HG02852 (cell line): Measurements from ENCODE around the gene KLHDC3.

Experiments
- ATAC-seq: cut with Tn5 transposase; IDR thresholded peaks from one replicate; pipeline ENCODE4 v1.9.1; 2021; ENCODE audit warnings: mild to moderate bottlenecking, moderate library complexity; ENCODE audit not compliant: unreplicated experiment

KLHDC3 gene

GRCh38 chr6:43013843-43014433 is at the start of gene KLHDC3, which contains the start of gene MEA1:
Gene KLHDC3 (plus strand): TSS chr6:43014249. CDS start chr6:43017193, 2,944 bp downstream.
Gene MEA1 (minus strand): TSS chr6:43013946. CDS start chr6:43013813, 133 bp downstream.
- ATAC-seq: peak; percentile 94

GRCh38 chr6:42966571-42966970 is 47.5 kb upstream of the KLHDC3 start:
- no peak for ATAC-seq

GRCh38 chr6:42967228-42967627 is 46.8 kb upstream of the KLHDC3 start:
- no peak for ATAC-seq

- ATAC-seq: no peak
These were observed 45.8 kb upstream of the KLHDC3 start for GRCh38 chr6:42968126-42968701.

- ATAC-seq: no peak
These were observed 45.3 kb upstream of the KLHDC3 start for GRCh38 chr6:42968783-42969182.

- no peak for ATAC-seq
These were observed 44.6 kb upstream of the KLHDC3 start for GRCh38 chr6:42969431-42969830.

GRCh38 chr6:42969934-42970333 is 44.1 kb upstream of the KLHDC3 start:
- no peak for ATAC-seq

GRCh38 chr6:42970871-42971612 is 43.0 kb upstream of the KLHDC3 start:
- no peak for ATAC-seq

GRCh38 chr6:42971746-42972327 is 42.2 kb upstream of the KLHDC3 start:
- ATAC-seq: no peak

- no peak for ATAC-seq
These were observed 40.1 kb upstream of the KLHDC3 start for GRCh38 chr6:42973926-42974325.

- ATAC-seq: no peak
These were observed 39.0 kb upstream of the KLHDC3 start for GRCh38 chr6:42974919-42975505.

GRCh38 chr6:42978487-42978838 is 35.6 kb upstream of the KLHDC3 start:
- peak; percentile 29 for ATAC-seq

- ATAC-seq: peak; percentile 89
These were observed 35.1 kb upstream of the KLHDC3 start, which contains the start of gene PEX6 for GRCh38 chr6:42978839-42979522. Gene PEX6 (minus strand): TSS chr6:42979181. CDS start chr6:42979150, 31 bp downstream.

- ATAC-seq: no peak
These were observed 34.4 kb upstream of the KLHDC3 start for GRCh38 chr6:42979523-42980177.

GRCh38 chr6:42981836-42982235 is 32.2 kb upstream of the KLHDC3 start:
- ATAC-seq: no peak

GRCh38 chr6:42984001-42984923 is 29.8 kb upstream of the KLHDC3 start, which contains the start of gene PPP2R5D:
Gene PPP2R5D (plus strand): TSS chr6:42984570. CDS start chr6:42984678, 108 bp downstream.
- peak; percentile 92 for ATAC-seq

- no peak for ATAC-seq
These were observed 29.0 kb upstream of the KLHDC3 start for GRCh38 chr6:42984924-42985475.

GRCh38 chr6:42987533-42988451 is 26.3 kb upstream of the KLHDC3 start:
- ATAC-seq: no peak
